GM21786 (cell line): ENCODE data around the gene KRTAP10-9.
"Not testable (repeated sequence)": the region's sequence is repeated elsewhere in the genome, so short reads cannot be mapped to it uniquely, and the experiment has no call there.

Experiments used
- ATAC-seq: cut with Tn5 transposase; IDR thresholded peaks from one replicate; pipeline ENCODE4 v1.9.1; 2021; ENCODE audit not compliant: unreplicated experiment

KRTAP10-9 gene

GRCh38 chr21:44626673-44627143 is at the start of gene KRTAP10-9:
Gene KRTAP10-9, plus strand, starts transcription at chr21:44627093. Its CDS starts 79 bp downstream, at chr21:44627172.
- no peak for ATAC-seq

GRCh38 chr21:44578371-44579055 is 48.4 kb upstream of the KRTAP10-9 start:
- no peak for ATAC-seq

GRCh38 chr21:44579056-44579832 is 47.6 kb upstream of the KRTAP10-9 start:
- no peak for ATAC-seq

GRCh38 chr21:44579833-44580144 is 47.1 kb upstream of the KRTAP10-9 start:
- no peak for ATAC-seq

GRCh38 chr21:44580231-44580821 is 46.6 kb upstream of the KRTAP10-9 start, which contains the start of gene KRTAP10-5:
Gene KRTAP10-5, minus strand, starts transcription at chr21:44580604. Its CDS starts 26 bp downstream, at chr21:44580578.
- ATAC-seq: not testable (repeated sequence)

GRCh38 chr21:44581158-44581557 is 45.7 kb upstream of the KRTAP10-9 start:
- no peak for ATAC-seq

- no peak for ATAC-seq
Measured at GRCh38 chr21:44582055-44582454, 44.8 kb upstream of the KRTAP10-9 start.

GRCh38 chr21:44583089-44583799 is 43.6 kb upstream of the KRTAP10-9 start:
- ATAC-seq: no peak

GRCh38 chr21:44583800-44584147 is 43.1 kb upstream of the KRTAP10-9 start:
- ATAC-seq: no peak

- ATAC-seq: no peak
Measured at GRCh38 chr21:44585892-44586291, 41.0 kb upstream of the KRTAP10-9 start.

- ATAC-seq: no peak
Measured at GRCh38 chr21:44589094-44589493, 37.8 kb upstream of the KRTAP10-9 start.

GRCh38 chr21:44589586-44590305 is 37.1 kb upstream of the KRTAP10-9 start:
- ATAC-seq: no peak

- no peak for ATAC-seq
Measured at GRCh38 chr21:44590311-44590721, 36.6 kb upstream of the KRTAP10-9 start.

GRCh38 chr21:44590897-44591800 is 35.7 kb upstream of the KRTAP10-9 start:
- ATAC-seq: not testable (repeated sequence)

GRCh38 chr21:44591801-44592130 is 35.1 kb upstream of the KRTAP10-9 start:
- ATAC-seq: not testable (repeated sequence)

- no peak for ATAC-seq
Measured at GRCh38 chr21:44592446-44593311, 34.2 kb upstream of the KRTAP10-9 start, which contains the start of gene KRTAP10-6. Gene KRTAP10-6, minus strand, starts transcription at chr21:44592505. Its CDS starts 21 bp downstream, at chr21:44592484.

- no peak for ATAC-seq
Measured at GRCh38 chr21:44593598-44594405, 33.1 kb upstream of the KRTAP10-9 start.

- ATAC-seq: no peak
Measured at GRCh38 chr21:44594406-44594916, 32.4 kb upstream of the KRTAP10-9 start.
